GM19463 (cell line): ENCODE data around the gene NLN.
"Not testable (repeated sequence)": the region's sequence is repeated elsewhere in the genome, so short reads cannot be mapped to it uniquely, and the experiment has no call there.

Experiments
- ATAC-seq: cut with Tn5 transposase; IDR thresholded peaks from one replicate; pipeline ENCODE4 v1.9.1; 2021; ENCODE audit warnings: mild to moderate bottlenecking, moderate library complexity; ENCODE audit not compliant: unreplicated experiment

NLN gene

GRCh38 chr5:65805089-65805488 lies 83.1 kb downstream of the NLN start:
- no peak for ATAC-seq

- not testable (repeated sequence) for ATAC-seq
These were observed 85.5 kb downstream of the NLN start for GRCh38 chr5:65807494-65807893.

- ATAC-seq = no peak
These were observed 86.3 kb downstream of the NLN start for GRCh38 chr5:65808251-65808741.

GRCh38 chr5:65808818-65809217 lies 86.8 kb downstream of the NLN start:
- no peak for ATAC-seq

GRCh38 chr5:65809817-65810531 lies 88.0 kb downstream of the NLN start:
- no peak for ATAC-seq

GRCh38 chr5:65811004-65811403 lies 89.0 kb downstream of the NLN start:
- no peak for ATAC-seq

GRCh38 chr5:65811885-65812284 lies 89.9 kb downstream of the NLN start:
- ATAC-seq = no peak

GRCh38 chr5:65812648-65813047 lies 90.6 kb downstream of the NLN start:
- no peak for ATAC-seq

- ATAC-seq = no peak
These were observed 91.2 kb downstream of the NLN start for GRCh38 chr5:65813174-65813573.

GRCh38 chr5:65815161-65815560 lies 93.2 kb downstream of the NLN start:
- no peak for ATAC-seq

- ATAC-seq = no peak
These were observed 94.7 kb downstream of the NLN start for GRCh38 chr5:65816729-65817128.

GRCh38 chr5:65817931-65818330 lies 95.9 kb downstream of the NLN start:
- ATAC-seq = no peak

GRCh38 chr5:65818592-65818991 lies 96.6 kb downstream of the NLN start:
- ATAC-seq = no peak

- ATAC-seq = no peak
These were observed 97.4 kb downstream of the NLN start for GRCh38 chr5:65819215-65819904.

GRCh38 chr5:65819905-65820240 lies 97.9 kb downstream of the NLN start:
- no peak for ATAC-seq

GRCh38 chr5:65820373-65820772 lies 98.4 kb downstream of the NLN start:
- no peak for ATAC-seq

GRCh38 chr5:65821966-65822365 lies 100.0 kb downstream of the NLN start:
- peak; percentile 37 for ATAC-seq

- ATAC-seq = no peak
These were observed 100.7 kb downstream of the NLN start for GRCh38 chr5:65822710-65823109.

GRCh38 chr5:65823204-65823603 lies 101.2 kb downstream of the NLN start:
- no peak for ATAC-seq

- no peak for ATAC-seq
These were observed 101.9 kb downstream of the NLN start for GRCh38 chr5:65823845-65824445.

GRCh38 chr5:65825408-65826328 lies 103.7 kb downstream of the NLN start:
- peak; percentile 62 for ATAC-seq
